ENCODE results near the gene HRC.

HRC gene

GRCh38 chr19:49118565-49119410, 36.4 kb downstream of the HRC start, which contains the start of gene C19orf73:
TSS of gene C19orf73 (minus strand) at chr19:49119143. CDS start at chr19:49119022, 121 bp downstream.
- peak within 1 kb of the TSS; percentile 71 for H3K4me3 ChIP-seq (ENCODE audit: insufficient read length, low read depth)
- peak within 1 kb of the TSS; percentile 92 for H3K9ac ChIP-seq (ENCODE audit: insufficient read length, low read depth)
- no peaks in the 10 kb centered on the region for H3K9me3 ChIP-seq (ENCODE audit: insufficient read depth, low read length)
- peak; percentile 72 for DNase-seq (ENCODE audit: low read depth, low spot score)
- H3K36me3 ChIP-seq (ENCODE audit: insufficient read depth, insufficient read length, low read length): peaks cover 2% of the 10 kb centered on the region
- peaks cover 5% of the 10 kb centered on the region for H3K4me1 ChIP-seq (ENCODE audit: insufficient read depth, insufficient read length)
- peaks cover 19% of the 10 kb centered on the region for H3K27me3 ChIP-seq (ENCODE audit: insufficient read depth, insufficient read length)
- no peak for TF ChIP-seq ZNF274 (IDR thresholded peaks at IDR 0.05; ENCODE audit: low read depth, low read length)
- TF ChIP-seq YY1 (IDR thresholded peaks at IDR 0.05; ENCODE audit: insufficient read depth, insufficient read length): no peak
- TF ChIP-seq SUZ12 (IDR thresholded peaks at IDR 0.05; ENCODE audit: extremely low read depth, insufficient read depth, insufficient read length): no peak

- peak overlapping the region; percentile 92 for H3K9ac ChIP-seq (ENCODE audit: insufficient read length, low read depth)
- H3K27me3 ChIP-seq (ENCODE audit: insufficient read depth, insufficient read length): peaks cover 19% of the 10 kb centered on the region
- no peaks in the 10 kb centered on the region for H3K9me3 ChIP-seq (ENCODE audit: insufficient read depth, low read length)
- TF ChIP-seq ZNF274 (IDR thresholded peaks at IDR 0.05; ENCODE audit: low read depth, low read length) (no peak), SUZ12 (IDR thresholded peaks at IDR 0.05; ENCODE audit: extremely low read depth, insufficient read depth, insufficient read length) (no peak), YY1 (IDR thresholded peaks at IDR 0.05; ENCODE audit: insufficient read depth, insufficient read length) (no peak)
- H3K4me1 ChIP-seq (ENCODE audit: insufficient read depth, insufficient read length): peaks cover 6% of the 10 kb centered on the region
- H3K36me3 ChIP-seq (ENCODE audit: insufficient read depth, insufficient read length, low read length): peaks cover 2% of the 10 kb centered on the region
- H3K4me3 ChIP-seq (ENCODE audit: insufficient read length, low read depth): peak overlapping the region; percentile 71
- no peak for DNase-seq (ENCODE audit: low read depth, low spot score)
Observed at GRCh38 chr19:49117677-49118564, 37.3 kb downstream of the HRC start.

- TF ChIP-seq SUZ12 (IDR thresholded peaks at IDR 0.05; ENCODE audit: extremely low read depth, insufficient read depth, insufficient read length): no peak
- TF ChIP-seq ZNF274 (IDR thresholded peaks at IDR 0.05; ENCODE audit: low read depth, low read length): no peak
- TF ChIP-seq YY1 (IDR thresholded peaks at IDR 0.05; ENCODE audit: insufficient read depth, insufficient read length): no peak
- no peak overlapping the region for H3K4me3 ChIP-seq (ENCODE audit: insufficient read length, low read depth)
- peaks cover 19% of the 10 kb centered on the region for H3K27me3 ChIP-seq (ENCODE audit: insufficient read depth, insufficient read length)
- peaks cover 2% of the 10 kb centered on the region for H3K36me3 ChIP-seq (ENCODE audit: insufficient read depth, insufficient read length, low read length)
- DNase-seq (ENCODE audit: low read depth, low spot score): no peak
- H3K4me1 ChIP-seq (ENCODE audit: insufficient read depth, insufficient read length): peaks cover 6% of the 10 kb centered on the region
- no peaks in the 10 kb centered on the region for H3K9me3 ChIP-seq (ENCODE audit: insufficient read depth, low read length)
- H3K9ac ChIP-seq (ENCODE audit: insufficient read length, low read depth): no peak overlapping the region
Observed at GRCh38 chr19:49116544-49116943, 38.7 kb downstream of the HRC start.

- H3K9ac ChIP-seq (ENCODE audit: insufficient read length, low read depth): peak overlapping the region; percentile 85
- no peak for DNase-seq (ENCODE audit: low read depth, low spot score)
- peak overlapping the region; percentile 70 for H3K4me3 ChIP-seq (ENCODE audit: insufficient read length, low read depth)
Observed at GRCh38 chr19:49114630-49115363, 40.4 kb downstream of the HRC start.

GRCh38 chr19:49113762-49114629, 41.2 kb downstream of the HRC start, which contains the start of gene LIN7B:
TSS of gene LIN7B (plus strand) at chr19:49114370. CDS start at chr19:49114405, 35 bp downstream.
- H3K9me3 ChIP-seq (ENCODE audit: insufficient read depth, low read length): no peaks in the 10 kb centered on the region
- H3K4me1 ChIP-seq (ENCODE audit: insufficient read depth, insufficient read length): peaks cover 6% of the 10 kb centered on the region
- peaks cover 12% of the 10 kb centered on the region for H3K36me3 ChIP-seq (ENCODE audit: insufficient read depth, insufficient read length, low read length)
- no peak for DNase-seq (ENCODE audit: low read depth, low spot score)
- no peaks in the 10 kb centered on the region for H3K27me3 ChIP-seq (ENCODE audit: insufficient read depth, insufficient read length)
- TF ChIP-seq YY1 (IDR thresholded peaks at IDR 0.05; ENCODE audit: insufficient read depth, insufficient read length): no peak
- TF ChIP-seq ZNF274 (IDR thresholded peaks at IDR 0.05; ENCODE audit: low read depth, low read length): no peak
- TF ChIP-seq SUZ12 (IDR thresholded peaks at IDR 0.05; ENCODE audit: extremely low read depth, insufficient read depth, insufficient read length): no peak
- peak within 1 kb of the TSS; percentile 85 for H3K9ac ChIP-seq (ENCODE audit: insufficient read length, low read depth)
- H3K4me3 ChIP-seq (ENCODE audit: insufficient read length, low read depth): peak within 1 kb of the TSS; percentile 70

More at GRCh38 chr19:49114630-49115363, 40.4 kb downstream of the HRC start:
- peaks cover 5% of the 10 kb centered on the region for H3K27me3 ChIP-seq (ENCODE audit: insufficient read depth, insufficient read length)
- TF ChIP-seq YY1 (IDR thresholded peaks at IDR 0.05; ENCODE audit: insufficient read depth, insufficient read length): no peak
- TF ChIP-seq ZNF274 (IDR thresholded peaks at IDR 0.05; ENCODE audit: low read depth, low read length): no peak
- no peak for TF ChIP-seq SUZ12 (IDR thresholded peaks at IDR 0.05; ENCODE audit: extremely low read depth, insufficient read depth, insufficient read length)
- no peaks in the 10 kb centered on the region for H3K9me3 ChIP-seq (ENCODE audit: insufficient read depth, low read length)
- peaks cover 6% of the 10 kb centered on the region for H3K4me1 ChIP-seq (ENCODE audit: insufficient read depth, insufficient read length)
- peaks cover 4% of the 10 kb centered on the region for H3K36me3 ChIP-seq (ENCODE audit: insufficient read depth, insufficient read length, low read length)
